ENCODE results near the gene LRP1B.
"Not testable (repeated sequence)": the region's sequence is repeated elsewhere in the genome, so short reads cannot be mapped to it uniquely, and the experiment has no call there.

LRP1B gene

GRCh38 chr2:140555701-140556100 is 1575.1 kb downstream of the LRP1B start:
- DNase-seq (ENCODE audit: low read depth in 2 of 2): no peak

- DNase-seq (ENCODE audit: low read depth in 2 of 2): no peak
Measured at GRCh38 chr2:140552634-140553033, 1578.2 kb downstream of the LRP1B start.

GRCh38 chr2:140551287-140551686 is 1579.5 kb downstream of the LRP1B start:
- no peak for DNase-seq (ENCODE audit: low read depth in 2 of 2)

- no peak for DNase-seq (ENCODE audit: low read depth in 2 of 2)
Measured at GRCh38 chr2:140550821-140551220, 1580.0 kb downstream of the LRP1B start.

GRCh38 chr2:140544769-140545168 is 1586.0 kb downstream of the LRP1B start:
- not testable (repeated sequence) for DNase-seq (ENCODE audit: low read depth in 2 of 2)

GRCh38 chr2:140542627-140543026 is 1588.2 kb downstream of the LRP1B start:
- DNase-seq (ENCODE audit: low read depth in 2 of 2): no peak

- DNase-seq (ENCODE audit: low read depth in 2 of 2): no peak
Measured at GRCh38 chr2:140539242-140539875, 1591.5 kb downstream of the LRP1B start.

GRCh38 chr2:140529706-140530105 is 1601.1 kb downstream of the LRP1B start:
- DNase-seq (ENCODE audit: low read depth in 2 of 2): no peak

- DNase-seq (ENCODE audit: low read depth in 2 of 2): no peak
Measured at GRCh38 chr2:140528982-140529381, 1601.8 kb downstream of the LRP1B start.

- peak; percentile 6 to 14 for DNase-seq (ENCODE audit: low read depth in 2 of 2)
Measured at GRCh38 chr2:140526575-140526974, 1604.2 kb downstream of the LRP1B start.

GRCh38 chr2:140512106-140512505 is 1618.7 kb downstream of the LRP1B start:
- DNase-seq (ENCODE audit: low read depth in 2 of 2): no peak

- DNase-seq (ENCODE audit: low read depth in 2 of 2): no peak
Measured at GRCh38 chr2:140509765-140510164, 1621.1 kb downstream of the LRP1B start.

- DNase-seq (ENCODE audit: low read depth in 2 of 2): no peak
Measured at GRCh38 chr2:140508756-140509155, 1622.1 kb downstream of the LRP1B start.

- DNase-seq (ENCODE audit: low read depth in 2 of 2): peak; percentile 24 to 25
Measured at GRCh38 chr2:140506606-140507005, 1624.2 kb downstream of the LRP1B start.

GRCh38 chr2:140504601-140505000 is 1626.2 kb downstream of the LRP1B start:
- no peak for DNase-seq (ENCODE audit: low read depth in 2 of 2)

- DNase-seq (ENCODE audit: low read depth in 2 of 2): peak; percentile 84 to 89
Measured at GRCh38 chr2:140502951-140503630, 1627.7 kb downstream of the LRP1B start.

GRCh38 chr2:140498360-140498759 is 1632.5 kb downstream of the LRP1B start:
- DNase-seq (ENCODE audit: low read depth in 2 of 2): no peak

GRCh38 chr2:140496714-140497113 is 1634.1 kb downstream of the LRP1B start:
- no peak for DNase-seq (ENCODE audit: low read depth in 2 of 2)

- no peak for DNase-seq (ENCODE audit: low read depth in 2 of 2)
Measured at GRCh38 chr2:140491876-140492275, 1638.9 kb downstream of the LRP1B start.

GRCh38 chr2:140489193-140489592 is 1641.6 kb downstream of the LRP1B start:
- no peak for DNase-seq (ENCODE audit: low read depth in 2 of 2)

GRCh38 chr2:140481136-140481535 is 1649.7 kb downstream of the LRP1B start:
- DNase-seq (ENCODE audit: low read depth in 2 of 2): no peak

- DNase-seq (ENCODE audit: low read depth in 2 of 2): no peak
Measured at GRCh38 chr2:140473851-140474250, 1657.0 kb downstream of the LRP1B start.

- DNase-seq (ENCODE audit: low read depth in 2 of 2): no peak
Measured at GRCh38 chr2:140472676-140473075, 1658.1 kb downstream of the LRP1B start.

GRCh38 chr2:140465301-140465700 is 1665.5 kb downstream of the LRP1B start:
- DNase-seq (ENCODE audit: low read depth in 2 of 2): no peak
